Vagina (tissue), 2 donors: ENCODE measurements around the gene PADI2.

Experiments
- POLR2A ChIP-seq, 2 donors: fragments of 450-650 bp; IDR thresholded peaks; one replicate each; pipeline ENCODE4 v1.6.1; 2017; ENCODE audit warnings: antibody characterized with exemption in 2 of 2, mild to moderate bottlenecking in 2 of 2, moderate library complexity in 2 of 2
- TF ChIP-seq, protein P1 (sequence below), 3 experiments: fragments of 450-650 bp in 2 of 3; fragments of 200-600 bp in 1 of 3; sonication (generic) in 1 of 3; IDR thresholded peaks; one replicate each; pipeline ENCODE4 v1.5.1; 2017 to 2019; ENCODE audit warnings: antibody characterized with exemption in 3 of 3, mild to moderate bottlenecking in 2 of 3, moderate library complexity in 2 of 3

- no peak for TF ChIP-seq POLR2A (IDR thresholded peaks at IDR 0.05)
- TF ChIP-seq, protein P1, sequence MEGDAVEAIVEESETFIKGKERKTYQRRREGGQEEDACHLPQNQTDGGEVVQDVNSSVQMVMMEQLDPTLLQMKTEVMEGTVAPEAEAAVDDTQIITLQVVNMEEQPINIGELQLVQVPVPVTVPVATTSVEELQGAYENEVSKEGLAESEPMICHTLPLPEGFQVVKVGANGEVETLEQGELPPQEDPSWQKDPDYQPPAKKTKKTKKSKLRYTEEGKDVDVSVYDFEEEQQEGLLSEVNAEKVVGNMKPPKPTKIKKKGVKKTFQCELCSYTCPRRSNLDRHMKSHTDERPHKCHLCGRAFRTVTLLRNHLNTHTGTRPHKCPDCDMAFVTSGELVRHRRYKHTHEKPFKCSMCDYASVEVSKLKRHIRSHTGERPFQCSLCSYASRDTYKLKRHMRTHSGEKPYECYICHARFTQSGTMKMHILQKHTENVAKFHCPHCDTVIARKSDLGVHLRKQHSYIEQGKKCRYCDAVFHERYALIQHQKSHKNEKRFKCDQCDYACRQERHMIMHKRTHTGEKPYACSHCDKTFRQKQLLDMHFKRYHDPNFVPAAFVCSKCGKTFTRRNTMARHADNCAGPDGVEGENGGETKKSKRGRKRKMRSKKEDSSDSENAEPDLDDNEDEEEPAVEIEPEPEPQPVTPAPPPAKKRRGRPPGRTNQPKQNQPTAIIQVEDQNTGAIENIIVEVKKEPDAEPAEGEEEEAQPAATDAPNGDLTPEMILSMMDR (IDR thresholded peaks at IDR 0.05), result no peak
Observed at GRCh38 chr1:17139637-17140036, 20.4 kb upstream of the PADI2 start.
